Common myeloid progenitor, CD34-positive (primary cell): ENCODE results near the gene AKR1B1.
A peak's percentile ranks its signal among the peaks of the same experiment; 100 is the strongest.

Experiments
- CTCF ChIA-PET: fragments of 350-600 bp; sonication (Branson Sonifier 250); formaldehyde crosslinking; loops from one replicate; lab custom pipeline; 2021; ENCODE audit warnings: antibody characterized with exemption; lab: Charles Lee
- POLR2A ChIA-PET: fragments of 350-600 bp; sonication (Branson Sonifier 250); formaldehyde crosslinking; loops from one replicate; lab custom pipeline; 2021; ENCODE audit warnings: antibody characterized with exemption; lab: Charles Lee
- DNase-seq, 3 donors: peaks; one replicate each; pipeline versions ENCODE4 v3.0.0 to v3.0.0-alpha.2; 2013
- H3K27ac ChIP-seq, 2 experiments: 1 replicate in 1 of 2; 2 replicates in 1 of 2; pipeline ENCODE4 v1.7.0; 2013; ENCODE audit warnings: inconsistent platforms in 2 of 2, low read length in 2 of 2, mild to moderate bottlenecking in 2 of 2, low read depth in 1 of 2, moderate library complexity in 1 of 2; ENCODE audit not compliant: severe bottlenecking in 2 of 2, insufficient read depth in 1 of 2, poor library complexity in 1 of 2
- H3K27me3 ChIP-seq, 5 experiments: replicated peaks in 2 of 5; 1 replicate in 3 of 5; 2 replicates in 2 of 5; pipeline versions ENCODE4 v1.6.1 to v1.7.0; 2013; ENCODE audit warnings: low read length in 4 of 5, mild to moderate bottlenecking in 2 of 5, moderate library complexity in 2 of 5, inconsistent platforms in 1 of 5; ENCODE audit not compliant: insufficient read depth in 5 of 5, control insufficient read depth in 4 of 5
- H3K36me3 ChIP-seq, 4 experiments: 1 replicate in 2 of 4; 2 replicates in 2 of 4; pipeline versions ENCODE4 v1.6.1 to v1.7.0; 2013; ENCODE audit warnings: low read length in 3 of 4, control low read depth in 1 of 4, mild to moderate bottlenecking in 1 of 4; ENCODE audit not compliant: control insufficient read depth in 4 of 4, insufficient read depth in 4 of 4
- H3K4me1 ChIP-seq, 4 experiments: 1 replicate in 3 of 4; 2 replicates in 1 of 4; pipeline versions ENCODE4 v1.6.1 to v1.7.1; 2013; ENCODE audit warnings: low read length in 3 of 4, mild to moderate bottlenecking in 3 of 4, control low read depth in 1 of 4, inconsistent platforms in 1 of 4, moderate library complexity in 1 of 4; ENCODE audit not compliant: control insufficient read depth in 4 of 4, insufficient read depth in 4 of 4; ENCODE audit errors: control extremely low read depth in 1 of 4
- H3K4me3 ChIP-seq, 7 experiments: 1 replicate in 4 of 7; 2 replicates in 3 of 7; pipeline versions ENCODE4 v1.5.1 to v1.7.0; 2013; ENCODE audit warnings: mild to moderate bottlenecking in 7 of 7, low read length in 6 of 7, moderate library complexity in 6 of 7, inconsistent platforms in 2 of 7, low read depth in 2 of 7, control low read depth in 1 of 7; ENCODE audit not compliant: insufficient read depth in 4 of 7, control insufficient read depth in 1 of 7; ENCODE audit errors: extremely low read depth in 1 of 7
- H3K9me3 ChIP-seq, 5 experiments: 1 replicate in 4 of 5; 2 replicates in 1 of 5; pipeline versions ENCODE4 v1.6.1 to v1.7.1; 2013; ENCODE audit warnings: low read length in 4 of 5, mild to moderate bottlenecking in 2 of 5, inconsistent platforms in 1 of 5, low read depth in 1 of 5, moderate library complexity in 1 of 5; ENCODE audit not compliant: control insufficient read depth in 4 of 5, insufficient read depth in 2 of 5; ENCODE audit errors: control extremely low read depth in 1 of 5
- WGBS: methylation state at CpG from one replicate; pipeline ENCODE4 v1.1.5; 2013; ENCODE audit not compliant: insufficient coverage; 5-methylcytosine and 5-hydroxymethylcytosine counted together

The AKR1B1 gene

DNA sequence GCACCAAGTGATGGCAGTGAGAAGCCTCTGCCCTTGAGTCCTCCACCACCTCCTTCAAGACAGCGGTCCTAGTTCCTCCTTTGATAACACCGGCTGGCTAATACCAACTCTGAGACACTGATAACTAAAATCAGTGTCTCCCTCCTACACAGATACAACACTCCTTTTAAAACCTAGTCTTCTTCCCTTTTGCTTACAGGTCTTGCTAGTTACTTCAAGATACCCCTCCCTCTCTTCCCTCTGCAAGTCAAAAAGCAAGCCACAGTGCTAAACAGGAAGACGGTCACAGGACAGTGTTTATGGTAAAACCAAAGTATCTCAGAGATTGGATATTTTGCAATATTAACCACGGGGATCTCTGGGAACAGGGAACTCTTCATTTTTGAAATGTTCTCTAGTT is 4.6 kb downstream of the AKR1B1 start:
- Histone ChIP-seq H3K36me3 (peaks cover 6 to 28% (median 21%) of the 10 kb centered on the region in 4 experiments), H3K27me3 (no peaks in the 10 kb centered on the region), H3K9me3 (no peaks in the 10 kb centered on the region), H3K4me1 (peaks cover 4 to 41% (median 19%) of the 10 kb centered on the region in 4 experiments), H3K27ac (no peak overlapping the region), H3K4me3 (peak overlapping the region in 2 of 7 experiments; percentile 6 to 43)
- CTCF ChIA-PET, result interaction anchor here (1.2 to 2.1 kb wide), 3 partner anchors 12 to 21 kb away, joined by 3 to 9 read pairs (median 4); no protein-coding TSS in a partner anchor
- POLR2A ChIA-PET, result no interaction called here
- 11% methylated on average over 3 of the region's 4 CpGs for WGBS
- peak in 2 of 3 donors; percentile 49 to 59 for DNase-seq

DNA sequence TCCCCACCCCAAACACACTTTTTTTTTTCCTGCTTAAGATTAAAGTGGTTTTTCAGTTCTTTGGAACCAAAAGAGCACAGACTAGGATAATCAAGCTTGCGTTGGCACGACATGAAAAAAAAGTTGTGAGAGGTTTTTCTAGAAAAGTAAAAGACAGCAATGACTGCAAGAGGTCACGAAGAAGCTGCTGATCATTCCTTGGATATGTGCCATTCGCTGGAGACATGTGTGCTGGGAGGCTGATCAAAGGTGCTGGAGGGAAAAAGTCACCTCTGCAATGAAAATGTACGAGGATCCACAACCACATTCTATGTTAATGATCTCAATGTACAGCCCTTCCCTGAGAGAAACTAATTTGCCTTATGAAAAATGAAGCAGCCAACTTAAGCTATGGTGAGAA is 5.4 kb downstream of the AKR1B1 start:
- 96% methylated on average over 4 of the region's 5 CpGs for WGBS
- POLR2A ChIA-PET, result no interaction called here
- Histone ChIP-seq H3K27me3 (no peaks in the 10 kb centered on the region), H3K4me3 (no peak overlapping the region), H3K4me1 (peaks cover 2 to 44% (median 24%) of the 10 kb centered on the region in 4 experiments), H3K36me3 (peaks cover 6 to 34% (median 24%) of the 10 kb centered on the region in 4 experiments), H3K9me3 (no peaks in the 10 kb centered on the region), H3K27ac (no peak overlapping the region)
- no peak for DNase-seq
- CTCF ChIA-PET, result interaction anchor here (1.2 to 2.1 kb wide), 6 partner anchors 9 to 60 kb away, joined by 3 to 9 read pairs (median 4); no protein-coding TSS in a partner anchor

DNA sequence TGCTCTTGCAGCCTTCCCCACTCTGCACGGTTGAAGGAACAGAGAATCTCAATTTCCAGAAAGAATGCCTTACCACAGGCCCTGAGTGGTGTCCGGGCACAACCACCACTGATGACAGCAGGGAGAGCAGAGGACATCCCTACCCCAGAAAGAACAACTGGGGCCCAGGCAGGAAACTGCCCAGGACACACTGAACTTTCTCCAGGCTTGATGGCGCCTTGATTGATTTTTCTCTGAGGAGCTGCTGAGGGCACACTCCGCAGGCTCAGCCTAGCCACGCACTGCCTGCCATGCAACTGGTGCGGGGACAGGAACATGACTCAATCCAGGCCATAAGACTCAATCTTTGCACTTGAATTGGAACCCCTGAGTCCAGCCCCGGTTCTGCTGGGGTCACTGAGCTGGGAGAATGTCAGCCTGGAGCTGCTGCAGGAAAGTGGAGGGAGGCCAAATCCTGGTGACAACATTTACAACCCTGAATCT is 5.9 kb downstream of the AKR1B1 start:
- CTCF ChIA-PET, result interaction anchor here (1.2 to 2.1 kb wide), 6 partner anchors 9 to 61 kb away, joined by 3 to 9 read pairs (median 4); no protein-coding TSS in a partner anchor
- no peak for DNase-seq
- Histone ChIP-seq H3K27me3 (no peaks in the 10 kb centered on the region), H3K4me1 (peaks cover 2 to 46% (median 25%) of the 10 kb centered on the region in 4 experiments), H3K27ac (no peak overlapping the region), H3K9me3 (no peaks in the 10 kb centered on the region), H3K36me3 (peaks cover 6 to 37% (median 24%) of the 10 kb centered on the region in 4 experiments), H3K4me3 (no peak overlapping the region)
- 96% methylated on average over 6 of the region's 7 CpGs for WGBS
- POLR2A ChIA-PET, result no interaction called here

DNA sequence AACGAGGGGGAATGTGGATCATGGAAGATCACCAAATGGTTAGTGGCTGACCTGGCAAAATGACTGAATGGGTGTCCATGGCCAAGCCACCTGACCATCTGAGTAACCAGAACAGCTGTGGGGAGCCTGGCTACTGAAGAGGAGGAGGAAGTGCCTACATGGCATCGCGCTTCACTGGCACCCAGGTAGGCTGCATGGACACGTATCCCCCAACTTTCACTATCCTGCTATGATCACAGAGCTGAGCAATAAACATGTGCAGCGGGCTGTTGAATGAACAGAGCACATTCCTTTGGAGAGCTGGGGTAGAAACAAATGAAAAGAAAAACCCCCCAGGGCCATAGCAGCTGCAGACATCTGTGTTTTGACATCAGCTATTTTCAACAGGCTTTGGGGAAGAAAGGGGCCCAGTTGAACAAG is 6.5 kb downstream of the AKR1B1 start:
- ChIA-PET CTCF (interaction anchor here (1.5 to 2.1 kb wide), 4 partner anchors 8 to 62 kb away, joined by 4 to 9 read pairs (median 4); no protein-coding TSS in a partner anchor), POLR2A (no interaction called here)
- no peak overlapping the region for H3K4me3 ChIP-seq
- peaks cover 6 to 42% (median 29%) of the 10 kb centered on the region in 4 experiments for H3K36me3 ChIP-seq
- no peaks in the 10 kb centered on the region for H3K27me3 ChIP-seq
- no peaks in the 10 kb centered on the region for H3K9me3 ChIP-seq
- H3K4me1 ChIP-seq, result peaks cover 2 to 46% (median 26%) of the 10 kb centered on the region in 4 experiments
- H3K27ac ChIP-seq, result no peak overlapping the region
- no peak for DNase-seq
- 94% methylated on average over 2 of the region's 5 CpGs for WGBS

DNA sequence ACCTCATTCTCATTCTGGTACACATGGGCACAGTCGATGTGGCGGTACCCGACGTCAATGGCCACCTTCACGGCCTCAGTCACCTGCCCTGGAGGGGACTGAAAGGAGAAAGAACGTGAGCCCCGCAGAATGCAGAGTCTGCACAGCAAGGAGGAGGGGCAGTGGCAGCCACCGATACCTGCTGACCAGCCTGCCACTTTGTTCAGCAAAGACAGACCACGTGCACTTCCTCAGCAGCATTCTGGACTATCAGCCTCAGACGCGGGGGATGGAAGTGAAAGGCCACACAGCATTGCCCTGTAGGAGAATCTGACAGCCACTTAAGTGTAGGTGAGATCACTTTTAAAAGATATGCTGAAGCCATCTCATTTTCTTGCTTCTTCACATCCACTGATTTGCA is 7.2 kb downstream of the AKR1B1 start:
- DNase-seq, result no peak
- H3K27me3 ChIP-seq, result no peaks in the 10 kb centered on the region
- no peak overlapping the region for H3K4me3 ChIP-seq
- no peak overlapping the region for H3K27ac ChIP-seq
- H3K4me1 ChIP-seq, result peaks cover 2 to 49% (median 29%) of the 10 kb centered on the region in 4 experiments
- 98% methylated on average over 8 of the region's 11 CpGs for WGBS
- H3K36me3 ChIP-seq, result peaks cover 10 to 47% (median 36%) of the 10 kb centered on the region in 4 experiments
- no peaks in the 10 kb centered on the region for H3K9me3 ChIP-seq
- CTCF ChIA-PET, result interaction anchor here (2.5 kb wide), 1 partner anchor 19 kb away, joined by 10 read pairs; no protein-coding TSS in a partner anchor
- POLR2A ChIA-PET, result no interaction called here

DNA sequence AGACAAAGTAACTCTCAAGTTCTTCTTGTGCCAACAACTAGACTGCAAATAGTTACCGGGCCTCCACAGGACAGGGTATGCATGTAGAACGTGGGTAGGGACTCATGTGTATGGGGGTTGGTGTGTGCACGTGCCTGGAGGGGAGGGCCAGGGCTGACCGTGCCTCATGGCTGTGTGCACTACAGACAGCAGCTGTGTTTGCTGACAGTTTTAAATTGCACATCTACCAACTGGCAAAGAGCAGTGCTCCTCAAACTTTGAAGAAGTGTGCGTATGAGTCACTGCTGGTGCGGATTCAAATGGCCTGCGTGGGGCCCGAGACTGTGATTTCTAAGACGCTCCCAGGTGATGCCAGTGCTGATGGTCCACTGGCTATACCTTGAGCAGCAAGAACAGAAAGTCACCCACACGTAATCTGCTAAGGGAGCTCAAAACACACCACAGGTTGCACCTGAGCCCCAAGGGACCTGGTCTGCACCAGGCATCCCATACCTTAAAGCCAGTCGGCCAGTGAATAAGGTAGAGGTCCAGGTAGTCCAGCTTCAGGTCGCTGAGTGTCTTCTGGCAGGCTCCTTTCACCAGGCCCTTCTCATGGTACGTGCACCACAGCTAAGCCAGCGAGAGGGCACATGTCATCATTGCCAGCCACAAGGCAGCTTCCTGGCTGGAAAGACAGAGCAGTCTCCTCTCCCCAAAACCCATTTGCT is 8.5 kb downstream of the AKR1B1 start:
- H3K36me3 ChIP-seq, result peaks cover 10 to 54% (median 43%) of the 10 kb centered on the region in 4 experiments
- POLR2A ChIA-PET, result no interaction called here

More for the DNA sequence above, 8.5 kb downstream of the AKR1B1 start:
- Histone ChIP-seq H3K9me3 (no peaks in the 10 kb centered on the region), H3K27me3 (no peaks in the 10 kb centered on the region), H3K4me1 (peaks cover 2 to 49% (median 29%) of the 10 kb centered on the region in 4 experiments), H3K4me3 (no peak overlapping the region), H3K27ac (no peak overlapping the region)
- WGBS, result 97% methylated on average over 13 of the region's 14 CpGs
- DNase-seq, result no peak
- CTCF ChIA-PET, result interaction anchor here (0.9 to 2.5 kb wide), 3 partner anchors 9 to 97 kb away, joined by 3 to 10 read pairs (median 4); partner anchors contain the start of gene AKR1B1
